MM.1S (cell line): ENCODE results near the gene DDR1.
"Not testable (repeated sequence)": the region's sequence is repeated elsewhere in the genome, so short reads cannot be mapped to it uniquely, and the experiment has no call there.

Experiments used
- CTCF ChIP-seq: fragments of 300-600 bp; sonication (generic); IDR thresholded peaks from 2 replicates; pipeline ENCODE4 v1.5.1; 2016; ENCODE audit warnings: antibody characterized with exemption, low read length, mixed read lengths
- EZH2 ChIP-seq: fragments of 300-600 bp; sonication (generic); optimal IDR thresholded peaks from 2 replicates; pipeline ENCODE3; 2017; ENCODE audit warnings: low read depth, mild to moderate bottlenecking, antibody characterized with exemption, low read length, mixed read lengths
- EZH2phosphoT487 ChIP-seq: fragments of 300-600 bp; sonication (generic); IDR thresholded peaks from 2 replicates; pipeline ENCODE4 v1.6.1; 2018; ENCODE audit warnings: antibody characterized with exemption, low read length

- TF ChIP-seq CTCF, EZH2, EZH2phosphoT487: not testable (repeated sequence)
These were observed 10.5 kb upstream of the DDR1 start for GRCh38 chr6:30873795-30874194.
